PFSK-1 (cell line): ENCODE results near the gene TBC1D32.

Experiments used
- FOXP2 ChIP-seq: optimal IDR thresholded peaks from 2 replicates; pipeline ENCODE3; 2011; ENCODE audit warnings: borderline replicate concordance, control low read depth, inconsistent platforms; ENCODE audit not compliant: insufficient read depth; ENCODE audit errors: extremely low read length, extremely low read depth
- POLR2AphosphoS5 ChIP-seq: IDR thresholded peaks from 2 replicates; pipeline ENCODE4 v1.6.1; 2012; ENCODE audit warnings: low read depth, mild to moderate bottlenecking, control low read depth, low read length, moderate library complexity
- REST ChIP-seq, 2 experiments: IDR thresholded peaks; 2 replicates each; pipeline versions ENCODE4 v1.6.1 to v1.8.0; 2011 to 2012; ENCODE audit warnings: low read depth in 2 of 2, low read length in 2 of 2, control low read depth in 1 of 2, inconsistent platforms in 1 of 2, mild to moderate bottlenecking in 1 of 2, moderate library complexity in 1 of 2; ENCODE audit not compliant: insufficient read depth in 1 of 2
- SIN3A ChIP-seq: IDR thresholded peaks from 2 replicates; pipeline ENCODE4 v1.6.1; 2012; ENCODE audit warnings: mild to moderate bottlenecking, low read length, moderate library complexity, borderline replicate concordance; ENCODE audit not compliant: insufficient read depth
- TAF1 ChIP-seq: IDR thresholded peaks from 2 replicates; pipeline ENCODE4 v1.6.1; 2012; ENCODE audit warnings: low read length, control low read depth, borderline replicate concordance; ENCODE audit not compliant: insufficient read depth

The TBC1D32 gene

GRCh38 chr6:121260651-121261102, 73.6 kb downstream of the TBC1D32 start:
- TF ChIP-seq TAF1 (no peak), FOXP2 (no peak), SIN3A (no peak), REST (IDR thresholded peaks at IDR 0.05; ENCODE audit: insufficient read depth in 1 of 2, low read depth in 2 of 2, low read length in 2 of 2) (no peak), POLR2AphosphoS5 (no peak)

- TF ChIP-seq FOXP2 = no peak
- TF ChIP-seq TAF1 = no peak
- no peak for TF ChIP-seq SIN3A
- no peak for TF ChIP-seq POLR2AphosphoS5
- TF ChIP-seq REST (IDR thresholded peaks at IDR 0.05; ENCODE audit: insufficient read depth in 1 of 2, low read depth in 2 of 2, low read length in 2 of 2) = no peak
Measured at GRCh38 chr6:121247386-121247785, 86.9 kb downstream of the TBC1D32 start.

- TF ChIP-seq SIN3A (no peak), TAF1 (no peak), FOXP2 (no peak), REST (IDR thresholded peaks at IDR 0.05; ENCODE audit: insufficient read depth in 1 of 2, low read depth in 2 of 2, low read length in 2 of 2) (no peak), POLR2AphosphoS5 (no peak)
Measured at GRCh38 chr6:121242386-121242785, 91.9 kb downstream of the TBC1D32 start.

- TF ChIP-seq TAF1 = no peak
Measured at GRCh38 chr6:121237859-121238258, 96.4 kb downstream of the TBC1D32 start.

GRCh38 chr6:121236984-121237383, 97.3 kb downstream of the TBC1D32 start:
- TF ChIP-seq SIN3A = no peak
- TF ChIP-seq POLR2AphosphoS5 = no peak
- no peak for TF ChIP-seq REST (IDR thresholded peaks at IDR 0.05; ENCODE audit: insufficient read depth in 1 of 2, low read depth in 2 of 2, low read length in 2 of 2)
- TF ChIP-seq FOXP2 = no peak
- TF ChIP-seq TAF1 = no peak
